Epithelial cell of esophagus (primary cell): ENCODE data around the gene MAGI2.

Experiments
- DNase-seq: peaks from one replicate; pipeline ENCODE4 v3.0.0; 2010; ENCODE audit warnings: low read depth
- H3K4me3 ChIP-seq: 2 replicates; pipeline ENCODE4 v1.5.1; 2011; ENCODE audit warnings: mild to moderate bottlenecking, low read length, control low read depth
- CTCF ChIP-seq: IDR thresholded peaks from 2 replicates; pipeline ENCODE4 v1.5.1; 2011; ENCODE audit warnings: low read depth, mild to moderate bottlenecking, low read length, control low read depth, inconsistent platforms; ENCODE audit not compliant: insufficient read depth; ENCODE audit errors: missing control alignments

The MAGI2 gene

DNA sequence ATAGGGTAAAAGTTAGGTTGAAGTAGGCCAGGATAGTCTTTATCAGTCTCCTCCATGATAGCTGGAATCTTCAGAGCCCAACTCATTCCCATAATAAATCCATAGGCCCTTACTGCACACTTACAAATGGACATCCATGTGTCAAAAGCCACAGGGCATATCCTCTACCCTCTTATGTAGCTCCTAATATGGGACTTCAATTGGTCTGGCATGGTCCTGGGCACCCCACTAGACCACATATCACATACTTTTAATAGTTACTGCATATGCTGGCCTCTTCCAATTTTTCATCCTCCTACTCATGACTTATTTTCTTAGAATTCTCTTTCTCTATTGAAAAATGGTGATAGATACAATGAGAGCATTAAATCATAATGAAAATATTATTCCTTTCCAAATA lies 169.3 kb downstream of the MAGI2 start:
- no peak for TF ChIP-seq CTCF
- no peak for DNase-seq
- no peak overlapping the region for H3K4me3 ChIP-seq

DNA sequence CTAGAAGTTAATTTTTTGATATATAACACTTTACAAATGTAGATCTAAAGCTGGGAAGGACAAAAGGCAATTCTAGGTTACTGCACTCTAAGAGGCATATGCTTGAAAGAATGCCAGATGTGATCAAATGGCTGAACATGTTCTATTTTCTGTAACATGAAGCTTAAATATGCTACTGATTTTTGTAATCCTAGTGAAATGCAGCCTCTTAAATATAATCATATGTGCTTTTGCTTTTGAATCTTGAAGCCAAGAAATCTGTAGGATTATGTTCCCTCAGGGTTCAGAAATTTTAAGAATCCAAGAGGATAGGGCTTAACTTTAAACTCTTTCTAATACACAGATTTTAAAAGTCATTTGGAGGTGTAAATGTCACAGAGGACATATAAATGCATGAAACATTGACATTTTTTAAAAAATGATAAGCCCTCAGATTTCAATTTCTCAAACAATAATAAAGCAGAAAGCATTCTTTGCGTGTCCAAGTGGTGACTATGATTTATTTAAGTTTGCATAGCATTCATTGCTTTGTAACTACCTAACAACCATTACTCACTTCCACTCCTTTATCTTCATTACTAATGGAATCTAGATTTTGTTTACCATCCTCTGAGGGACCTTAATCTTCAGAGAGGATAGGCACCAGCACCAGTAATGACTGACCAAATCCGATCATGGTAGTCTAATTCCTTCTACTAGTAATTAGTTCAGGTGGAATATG lies 170.4 kb downstream of the MAGI2 start:
- TF ChIP-seq CTCF, result no peak
- DNase-seq, result peak; percentile 64
- no peak overlapping the region for H3K4me3 ChIP-seq

DNA sequence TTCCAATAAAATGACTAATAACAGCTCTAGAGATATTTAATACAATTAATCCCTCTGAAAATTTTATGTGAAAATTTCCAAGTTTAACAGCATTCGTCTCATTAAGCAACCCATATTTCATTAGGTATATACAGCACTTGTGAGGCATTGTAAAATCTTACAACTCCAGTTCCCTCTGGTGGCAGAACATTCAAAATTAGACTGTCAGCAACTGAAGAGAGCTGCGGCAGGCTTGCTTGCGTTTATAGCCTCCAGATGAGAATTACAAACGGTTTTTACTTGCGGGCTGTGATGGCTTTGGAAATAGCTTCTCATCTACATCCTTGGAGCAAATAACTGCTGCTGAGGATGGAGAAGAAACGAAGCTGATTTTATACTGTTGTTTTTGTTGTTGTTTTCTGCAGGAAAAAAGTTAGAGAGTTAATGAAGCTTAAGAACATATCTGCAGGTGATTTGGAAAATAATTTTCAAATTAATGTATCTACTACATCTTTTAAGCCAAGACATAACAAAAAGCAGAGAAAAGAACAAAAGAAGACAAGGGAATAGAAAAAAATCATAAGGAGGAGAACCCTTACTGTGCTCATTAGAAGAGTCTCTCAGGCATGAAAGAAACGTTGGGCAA lies 171.3 kb downstream of the MAGI2 start:
- peak; percentile 62 for TF ChIP-seq CTCF
- peak; percentile 75 for DNase-seq
- H3K4me3 ChIP-seq, result no peak overlapping the region

GRCh38 chr7:79281426-79281825 lies 172.0 kb downstream of the MAGI2 start:
- no peak for DNase-seq
- TF ChIP-seq CTCF, result no peak
- no peak overlapping the region for H3K4me3 ChIP-seq

- DNase-seq, result no peak
- TF ChIP-seq CTCF, result no peak
- H3K4me3 ChIP-seq, result no peak overlapping the region
Measured at GRCh38 chr7:79272938-79273337, 180.5 kb downstream of the MAGI2 start.

DNA sequence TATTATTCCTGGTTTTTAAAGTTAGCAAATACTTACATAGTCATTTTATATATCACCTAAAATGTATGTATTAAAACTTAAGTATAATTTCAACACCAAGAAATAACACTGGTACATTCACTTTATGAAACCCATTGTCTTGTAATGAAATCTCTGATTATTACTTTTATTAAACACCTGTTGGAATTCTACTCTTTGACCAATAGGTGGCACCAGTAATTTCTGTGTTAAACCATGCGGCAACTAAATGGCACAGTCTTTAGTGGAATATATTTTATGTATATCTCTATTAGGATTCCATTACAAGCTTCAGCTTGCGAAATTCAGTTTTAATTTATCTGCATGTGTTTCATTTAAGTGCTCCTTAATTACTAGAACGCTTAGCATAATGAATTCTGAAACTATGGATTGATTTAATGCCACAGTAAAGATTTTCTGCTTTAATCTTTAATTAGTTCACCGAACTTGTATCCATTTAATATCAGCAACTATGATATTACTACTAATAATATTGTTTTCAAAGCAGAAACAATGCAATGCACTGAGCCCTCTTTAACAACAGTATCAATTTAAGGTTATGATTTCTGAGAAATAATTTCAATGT lies 181.3 kb downstream of the MAGI2 start:
- TF ChIP-seq CTCF, result peak; percentile 61
- DNase-seq, result peak; percentile 60
- H3K4me3 ChIP-seq, result no peak overlapping the region
